Suppressor macrophage treated with lipopolysaccharide for 1 hour (primary cell): ENCODE results near the gene SPOCK1.
"Not testable (repeated sequence)": the region's sequence is repeated elsewhere in the genome, so short reads cannot be mapped to it uniquely, and the experiment has no call there.

Source experiments
- DNase-seq, 3 donors: peaks; one replicate each; pipeline ENCODE4 v3.0.0-alpha.2; 2020 to 2022

SPOCK1 gene

DNA sequence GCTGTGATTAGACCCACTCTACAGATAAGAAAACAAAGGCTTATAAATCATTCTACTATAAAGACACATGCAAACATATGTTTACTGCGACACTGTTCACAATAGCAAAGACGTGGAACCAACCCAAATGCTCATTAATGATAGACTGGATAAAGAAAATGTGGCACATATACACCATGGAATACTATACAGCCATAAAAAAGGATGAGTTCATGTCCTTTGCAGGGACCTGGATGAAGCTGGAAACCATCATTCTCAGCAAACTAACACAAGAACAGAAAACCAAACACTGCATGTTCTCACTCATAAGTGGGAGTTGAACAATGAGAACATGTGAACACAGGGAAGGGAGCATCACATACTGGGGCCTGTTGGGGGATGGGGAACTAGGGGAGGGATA lies 240.0 kb downstream of the SPOCK1 start:
- DNase-seq = not testable (repeated sequence)

DNA sequence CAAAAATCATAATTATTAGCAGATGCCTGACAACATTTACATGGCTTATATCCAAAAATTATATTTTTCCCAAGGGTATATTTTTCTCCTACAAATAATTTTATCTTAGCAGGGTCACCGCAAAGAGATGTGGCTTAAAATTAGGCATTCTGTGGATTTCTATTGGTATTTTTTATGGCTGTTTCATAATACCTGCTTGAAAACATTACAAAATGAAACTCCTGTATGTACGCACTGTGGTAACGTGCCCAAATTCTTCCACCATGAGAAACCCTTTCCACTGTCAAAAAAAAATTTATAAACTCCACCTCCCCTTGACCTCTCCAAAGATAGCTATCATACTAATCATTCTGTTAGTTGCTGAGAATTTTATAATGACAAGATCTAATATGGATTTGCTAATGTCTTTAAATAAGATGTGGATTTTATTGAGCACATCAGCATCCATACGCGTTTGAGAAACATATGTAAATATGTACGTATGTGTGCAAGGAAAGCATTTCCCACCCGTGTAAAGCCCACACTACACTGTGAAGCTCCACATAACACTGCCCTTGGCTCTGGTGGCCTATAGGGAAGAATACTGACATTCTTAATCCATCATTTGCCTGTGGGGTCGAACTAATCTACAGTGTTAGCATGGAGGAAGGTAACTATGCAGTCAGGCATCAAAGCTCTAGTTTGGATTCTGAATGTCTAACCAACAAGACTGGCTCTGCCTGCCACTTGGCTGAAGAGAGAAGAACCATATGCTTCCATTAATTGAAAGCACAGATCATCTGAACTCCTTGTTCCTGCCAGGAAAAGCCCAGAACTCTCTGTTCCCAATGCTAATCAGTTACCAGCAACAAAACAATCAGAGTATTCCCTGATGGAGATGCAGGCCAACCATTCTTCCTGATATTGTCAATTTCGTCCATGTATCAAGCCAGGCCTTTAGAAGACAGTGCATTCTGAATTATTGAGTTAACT lies 244.7 kb downstream of the SPOCK1 start:
- no peak for DNase-seq

DNA sequence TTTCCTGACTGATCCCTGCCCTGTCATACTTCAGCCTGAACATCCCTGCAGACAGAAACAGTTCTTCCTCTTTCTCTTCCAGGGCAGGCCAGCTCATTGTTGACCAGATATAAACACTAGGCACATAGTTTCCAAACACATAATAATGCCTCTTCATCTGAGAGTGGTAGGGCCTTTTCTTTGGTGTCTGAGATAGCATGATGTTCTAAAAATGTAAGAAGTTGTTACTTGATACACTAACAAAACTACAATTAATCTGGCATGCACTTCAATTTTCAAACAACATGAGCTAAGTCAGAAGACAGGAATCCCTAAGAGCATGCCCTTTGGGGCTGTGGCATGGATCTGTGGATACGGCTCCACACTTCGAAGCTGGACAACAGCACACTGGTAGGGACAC lies 246.6 kb downstream of the SPOCK1 start:
- DNase-seq = no peak

DNA sequence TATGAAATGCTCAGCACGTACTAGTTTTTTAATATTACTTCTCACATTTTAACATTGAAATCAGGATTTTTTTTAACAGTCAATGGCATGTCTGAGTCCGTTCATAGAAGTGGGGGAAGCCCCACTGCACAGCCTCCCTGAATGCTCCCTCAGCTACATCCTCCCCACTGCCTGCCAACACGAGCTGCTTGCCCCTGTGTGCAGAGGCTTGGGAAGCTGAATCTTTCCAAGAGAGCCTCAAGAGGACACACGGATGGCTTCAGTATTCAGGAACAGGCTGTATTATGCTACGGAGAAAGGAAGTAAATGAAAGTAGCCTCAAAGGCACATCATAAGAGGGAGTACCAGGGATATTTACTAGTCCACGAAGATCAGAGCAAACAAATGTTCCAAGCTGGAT lies 248.7 kb downstream of the SPOCK1 start:
- DNase-seq = no peak

DNA sequence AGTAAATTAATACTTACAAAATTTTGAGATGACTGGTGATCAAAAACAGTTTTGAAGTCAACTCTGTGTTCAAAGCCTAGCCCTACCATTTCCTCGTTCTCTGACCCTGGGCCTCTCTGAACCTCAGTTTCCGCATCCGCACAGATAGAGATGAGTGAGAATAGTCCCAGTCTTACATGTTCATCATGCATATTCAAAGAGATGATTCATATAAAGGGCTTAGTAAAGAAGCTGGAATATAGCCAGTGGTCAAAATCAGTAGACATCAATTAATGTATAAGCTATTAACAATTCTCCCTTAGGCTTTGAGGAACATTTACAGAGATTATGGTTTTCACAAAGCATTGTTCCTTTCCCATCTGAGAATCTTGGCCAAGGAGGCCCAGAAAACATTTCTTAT lies 250.6 kb downstream of the SPOCK1 start:
- no peak for DNase-seq

DNA sequence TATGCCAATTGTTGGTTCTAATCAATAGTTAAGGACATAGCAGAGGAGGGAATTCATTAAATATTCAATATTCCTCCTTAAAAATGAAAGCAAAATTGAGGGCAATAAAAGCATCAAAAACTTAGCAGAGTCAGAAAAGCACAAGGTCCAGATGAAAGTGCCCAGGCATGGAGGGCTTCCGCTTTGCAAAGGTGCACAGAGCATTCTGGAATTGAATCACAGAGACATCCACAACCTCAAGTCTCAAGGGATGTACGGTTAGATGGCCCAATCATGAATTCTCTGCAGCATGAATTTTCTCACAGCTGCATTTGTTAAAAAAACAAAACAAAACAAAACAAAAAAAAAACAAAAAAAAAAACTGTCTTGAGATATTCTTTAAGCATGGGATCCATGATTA lies 253.7 kb downstream of the SPOCK1 start:
- no peak for DNase-seq

DNA sequence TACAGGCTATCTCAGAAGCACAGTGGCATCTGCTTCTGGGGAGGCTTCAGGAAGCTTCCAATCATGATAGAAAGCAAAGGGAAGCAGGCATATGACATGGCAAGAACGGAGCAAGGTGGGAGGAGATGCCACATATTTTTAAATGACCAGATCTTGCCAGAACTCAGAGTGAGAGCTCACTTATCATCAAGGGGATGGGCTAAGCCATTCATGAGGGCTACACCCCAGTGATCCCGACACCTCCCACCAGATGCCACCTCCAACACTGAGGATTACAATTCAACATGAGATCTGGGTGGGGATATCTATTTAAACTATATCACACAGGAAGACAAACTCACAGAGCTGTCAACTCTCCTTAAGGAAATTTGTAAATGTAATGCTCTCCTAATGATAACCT lies 258.8 kb downstream of the SPOCK1 start:
- DNase-seq = no peak

DNA sequence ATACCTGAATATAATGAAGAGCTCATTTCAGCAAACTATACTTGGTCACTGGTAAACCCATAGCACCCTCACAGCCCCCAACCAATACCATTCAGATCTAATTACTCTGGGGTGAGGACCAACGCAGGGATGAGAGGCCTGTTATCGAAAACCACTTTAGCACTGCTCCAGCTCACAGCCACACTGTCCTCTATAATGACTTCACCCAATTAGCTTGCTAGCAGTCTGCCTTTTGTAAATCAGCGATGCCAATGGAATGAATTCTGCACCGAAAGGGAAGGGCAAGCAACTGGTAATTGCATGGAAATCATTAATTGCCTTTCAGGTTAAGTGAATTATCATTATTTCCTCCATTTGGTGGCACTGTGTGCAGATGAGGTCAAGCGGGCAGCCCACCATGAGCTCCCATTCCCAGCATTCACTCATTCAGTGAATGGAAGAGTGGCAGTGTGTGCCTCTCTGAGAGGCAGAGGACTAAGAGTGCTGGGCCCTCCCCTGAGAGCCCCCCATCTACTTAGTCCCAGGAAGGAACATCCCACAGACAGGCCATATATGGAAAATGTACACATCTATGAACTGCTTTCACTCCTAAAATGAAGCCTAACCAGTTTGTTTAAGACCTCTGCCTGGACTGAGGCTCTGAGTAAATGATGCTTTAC lies 262.1 kb downstream of the SPOCK1 start:
- no peak for DNase-seq

DNA sequence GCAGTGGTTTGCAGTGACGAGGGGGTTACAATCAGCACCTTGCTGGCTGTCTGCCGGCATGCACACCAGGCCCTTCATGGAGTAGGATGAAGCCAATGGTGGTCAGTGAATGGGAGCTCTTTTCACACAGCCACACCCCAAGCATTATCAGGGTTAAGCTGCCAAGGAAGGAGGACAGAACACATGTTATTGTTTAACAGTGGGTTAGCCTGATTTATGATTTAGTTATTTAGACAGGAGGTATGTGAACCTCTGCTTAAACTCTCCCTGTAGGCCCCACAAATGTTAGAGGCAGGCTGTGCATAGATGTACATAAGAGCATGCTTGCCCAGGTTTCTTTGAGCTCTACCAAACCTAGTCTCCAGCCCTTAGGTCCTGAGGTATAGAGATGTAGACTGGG lies 262.9 kb downstream of the SPOCK1 start:
- DNase-seq = no peak

DNA sequence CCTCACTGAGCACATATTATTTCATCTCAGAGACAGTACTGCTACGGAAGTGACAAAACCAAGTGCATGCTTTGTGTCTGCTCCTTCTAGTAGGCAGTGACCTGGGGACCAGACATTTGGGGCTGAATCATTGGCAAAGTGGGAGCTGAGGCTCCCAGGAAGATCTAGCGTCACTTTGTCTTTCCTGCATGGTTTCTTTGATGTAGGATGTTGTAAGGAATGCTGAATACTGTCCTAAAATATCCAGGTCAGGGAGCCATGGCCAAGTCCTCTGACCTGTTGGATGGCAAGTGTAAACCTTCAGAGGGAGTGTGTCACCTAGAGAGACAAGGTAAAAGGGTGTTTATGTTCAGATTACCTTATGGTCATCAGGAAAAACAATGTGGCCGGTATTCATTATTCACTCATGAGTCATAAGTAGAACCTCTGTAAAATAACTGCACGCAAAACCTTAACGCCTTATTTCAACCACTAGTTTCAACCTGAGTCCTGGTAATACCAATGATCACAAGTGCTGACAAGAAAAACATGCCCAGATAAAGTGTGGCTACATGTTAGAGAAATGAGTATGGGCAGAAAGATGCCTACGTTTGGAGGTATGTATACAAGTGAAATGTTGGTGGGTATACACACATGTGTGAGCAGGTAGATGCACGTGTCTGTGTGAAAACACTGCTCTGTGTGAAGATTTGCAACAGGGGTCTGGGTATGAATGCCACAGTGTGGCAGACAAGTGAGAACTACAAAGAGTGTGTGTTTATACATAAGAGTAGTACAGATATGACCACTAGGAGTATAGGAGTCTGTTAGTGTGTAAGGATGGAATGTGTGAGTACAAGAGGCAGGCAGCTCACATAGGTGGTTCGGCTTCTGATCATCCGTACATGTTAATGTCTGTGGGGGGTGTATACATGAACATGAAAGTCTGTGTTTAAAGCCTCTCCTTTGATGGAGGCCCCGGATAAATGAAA lies 263.9 kb downstream of the SPOCK1 start:
- no peak for DNase-seq

DNA sequence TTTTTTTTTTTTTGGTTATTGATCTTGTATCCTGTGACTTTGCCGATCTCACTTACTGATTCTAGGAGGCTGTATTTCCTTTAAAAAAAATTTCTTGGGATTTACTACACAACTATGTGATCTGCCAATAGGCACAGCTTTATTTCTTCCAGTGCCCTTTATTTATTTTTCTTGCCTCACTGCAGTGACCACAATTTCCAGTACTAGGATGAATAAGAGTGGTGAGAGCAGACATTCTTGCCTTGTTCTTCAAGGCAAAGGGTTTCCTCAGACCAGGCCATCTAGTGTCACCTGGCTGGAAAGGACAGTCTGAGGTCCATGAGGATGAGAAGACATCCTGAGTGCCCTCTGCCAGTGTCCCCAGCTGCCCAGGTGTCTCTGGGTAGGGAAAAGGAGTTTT lies 265.4 kb downstream of the SPOCK1 start:
- no peak for DNase-seq

DNA sequence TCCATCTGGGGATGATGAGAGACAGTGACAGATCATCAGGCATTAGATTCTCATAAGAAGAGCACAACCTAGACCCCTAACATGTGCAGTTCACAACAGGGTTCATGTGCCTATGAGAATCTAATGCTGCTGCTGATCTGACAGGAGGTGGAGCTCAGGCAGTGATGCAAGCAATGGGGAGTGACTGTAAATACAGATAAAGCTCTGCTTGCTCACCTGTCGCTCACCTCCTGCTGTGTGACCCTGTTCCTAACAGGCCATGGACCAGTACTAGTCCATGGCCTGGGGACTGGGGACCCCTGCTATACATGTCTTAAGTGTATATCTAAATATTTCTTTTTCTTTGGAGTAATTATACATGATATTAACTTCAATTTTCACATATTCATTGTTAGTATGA lies 265.8 kb downstream of the SPOCK1 start:
- DNase-seq = not testable (repeated sequence)

DNA sequence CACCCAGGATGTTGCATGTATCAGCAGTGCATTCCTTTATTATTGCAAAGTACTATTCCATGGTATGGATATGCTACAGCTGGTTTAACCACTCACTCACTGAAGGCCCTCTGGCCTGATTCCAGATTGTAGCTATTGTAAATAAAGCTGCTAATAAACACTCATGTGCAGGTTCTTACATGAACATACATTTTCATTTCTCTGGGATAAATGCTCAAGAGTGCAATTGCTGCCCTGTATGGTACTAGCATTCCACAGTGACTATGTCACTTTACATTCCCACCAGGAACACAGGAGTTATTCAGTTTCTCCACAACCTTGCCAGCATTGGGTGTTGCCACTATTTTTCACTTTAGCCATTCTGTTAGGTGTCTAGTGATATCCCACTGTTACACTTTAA lies 267.6 kb downstream of the SPOCK1 start:
- DNase-seq = no peak

DNA sequence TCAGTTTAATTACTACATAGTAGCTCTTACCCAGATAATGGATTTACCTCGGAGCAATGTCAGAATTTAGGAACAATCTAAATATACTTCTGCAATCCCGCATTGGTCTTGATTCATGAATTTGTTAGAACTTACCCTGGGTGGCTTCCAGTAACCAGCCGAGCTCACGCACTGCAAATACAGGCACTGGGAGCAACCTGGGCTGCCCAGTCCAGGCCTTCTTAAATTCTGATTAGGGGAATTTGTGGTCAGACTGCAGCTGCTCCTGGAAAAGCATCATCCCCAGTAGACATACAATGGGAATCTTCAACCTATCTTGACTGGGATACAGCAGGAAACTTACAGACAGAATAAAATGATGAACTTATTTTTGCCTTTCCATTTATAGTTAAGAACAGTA lies 270.3 kb downstream of the SPOCK1 start:
- no peak for DNase-seq

DNA sequence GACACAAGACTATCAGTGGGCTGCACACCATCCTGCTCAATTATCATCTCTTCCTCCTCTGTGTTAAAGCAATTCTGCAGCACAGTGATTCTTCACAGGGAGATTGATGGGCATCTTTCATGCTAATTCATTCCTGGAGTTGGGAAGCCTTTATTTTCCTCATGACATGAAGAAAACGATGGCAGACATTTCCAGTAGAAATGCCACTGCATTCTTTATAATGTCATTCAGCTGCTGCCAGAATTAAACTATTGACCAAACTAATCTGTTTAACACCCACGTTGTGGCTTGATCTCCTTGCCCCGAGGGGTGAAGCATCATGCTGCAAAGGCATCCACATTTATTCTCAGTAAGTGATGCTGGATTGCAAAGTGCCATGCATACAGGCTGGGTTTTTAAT lies 273.0 kb downstream of the SPOCK1 start:
- no peak for DNase-seq

DNA sequence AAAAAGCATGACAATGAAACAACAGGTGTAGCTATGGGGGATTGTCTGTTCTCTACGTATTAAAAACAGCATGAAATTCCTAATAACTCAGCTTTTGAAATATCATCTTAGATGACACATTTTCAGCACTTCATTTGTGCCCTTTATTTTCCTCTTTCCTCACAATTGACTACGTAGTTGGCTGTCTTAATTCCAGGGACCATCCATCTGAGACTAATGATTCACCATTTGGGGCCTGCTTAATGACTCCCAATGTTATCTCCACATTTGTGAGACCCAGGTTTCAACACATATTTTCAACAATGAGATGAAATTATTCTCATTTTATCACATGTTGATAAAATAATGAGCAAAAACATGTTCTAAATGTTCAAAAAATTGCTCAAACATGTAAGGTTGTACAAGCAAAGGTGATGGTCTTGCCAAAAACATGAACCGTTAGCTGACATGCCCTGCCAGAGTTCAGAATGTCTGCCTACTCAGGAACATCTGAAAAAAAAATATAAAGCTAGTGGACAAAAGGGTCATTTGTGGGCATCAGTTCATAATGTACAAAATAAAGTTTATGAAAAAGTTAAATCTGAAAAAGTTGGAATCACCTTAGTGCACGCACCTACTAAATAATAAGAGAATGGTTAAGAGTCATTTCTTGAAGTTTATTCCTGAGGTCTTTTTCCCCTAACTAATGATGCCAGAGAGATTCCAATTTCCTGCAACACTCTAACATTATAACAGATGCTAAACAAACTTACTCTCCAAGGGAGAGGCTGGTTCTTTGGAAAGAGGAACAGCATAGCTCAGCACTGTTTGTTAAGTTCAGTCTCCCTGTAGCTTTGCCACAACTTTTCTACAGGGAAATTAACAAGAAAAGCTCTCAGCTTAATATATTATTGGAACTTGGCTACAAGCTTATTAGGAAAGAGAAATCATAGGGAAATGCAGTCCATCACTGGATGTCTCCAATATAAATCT lies 275.5 kb downstream of the SPOCK1 start:
- DNase-seq = no peak

DNA sequence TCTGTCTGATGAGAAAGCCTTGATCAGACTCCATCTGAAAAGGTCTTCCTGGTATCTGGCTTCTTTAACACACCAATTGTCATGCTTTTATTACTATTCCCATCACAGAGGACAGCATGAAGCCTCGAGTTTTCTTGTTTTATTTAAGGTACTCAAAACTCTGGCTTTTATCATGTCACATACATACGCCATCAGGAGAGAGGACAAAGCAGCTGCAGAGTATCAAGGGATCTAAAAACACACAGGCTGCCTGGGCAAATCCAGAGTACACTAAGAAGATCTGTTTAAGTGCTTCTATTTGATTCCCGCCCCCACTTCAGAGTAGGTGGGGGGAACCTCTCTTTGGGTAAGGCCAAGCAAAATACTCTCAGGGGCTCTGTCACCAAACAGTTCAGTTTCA lies 277.2 kb downstream of the SPOCK1 start:
- DNase-seq = peak in 2 of 3 donors; percentile 0 to 3

DNA sequence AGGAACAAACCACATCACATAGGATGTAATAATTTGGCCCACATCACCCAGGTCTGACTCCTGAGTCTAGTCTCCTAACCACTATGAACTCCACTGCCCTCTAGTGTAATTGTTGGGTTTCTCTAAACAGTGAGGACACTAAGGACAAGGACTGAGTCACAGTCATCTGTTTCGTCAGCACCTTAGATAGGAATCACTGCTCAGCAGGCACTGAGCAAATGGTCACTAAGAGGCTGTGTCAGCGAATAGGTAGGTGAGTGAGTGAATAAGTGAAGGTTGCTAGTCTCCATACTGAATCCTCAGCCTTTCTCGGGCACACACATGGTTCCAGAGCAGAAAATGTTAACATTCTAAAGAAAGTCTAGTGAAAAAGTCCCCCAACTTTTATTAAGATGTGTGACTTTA lies 278.6 kb downstream of the SPOCK1 start:
- peak; percentile 58 to 62 (median 59) for DNase-seq

DNA sequence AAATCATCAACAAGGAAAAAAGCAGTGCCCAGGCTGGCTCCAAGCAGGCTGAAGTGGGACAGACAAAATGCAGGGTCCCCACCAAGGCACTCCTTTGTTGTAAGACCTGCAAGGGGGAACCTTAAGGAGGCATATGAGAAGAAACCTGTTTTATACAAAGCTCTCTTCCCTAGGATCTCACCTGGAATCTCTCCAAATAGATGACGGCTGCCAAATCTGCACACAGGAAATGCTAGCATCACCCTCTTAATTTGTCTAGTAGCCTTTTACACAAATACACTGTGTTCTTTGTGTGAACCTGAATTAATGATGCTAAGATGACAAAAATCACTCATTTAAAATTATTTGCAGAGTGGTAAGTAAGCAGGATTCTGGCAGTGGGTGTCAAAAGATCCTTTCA lies 280.2 kb downstream of the SPOCK1 start:
- DNase-seq = no peak

DNA sequence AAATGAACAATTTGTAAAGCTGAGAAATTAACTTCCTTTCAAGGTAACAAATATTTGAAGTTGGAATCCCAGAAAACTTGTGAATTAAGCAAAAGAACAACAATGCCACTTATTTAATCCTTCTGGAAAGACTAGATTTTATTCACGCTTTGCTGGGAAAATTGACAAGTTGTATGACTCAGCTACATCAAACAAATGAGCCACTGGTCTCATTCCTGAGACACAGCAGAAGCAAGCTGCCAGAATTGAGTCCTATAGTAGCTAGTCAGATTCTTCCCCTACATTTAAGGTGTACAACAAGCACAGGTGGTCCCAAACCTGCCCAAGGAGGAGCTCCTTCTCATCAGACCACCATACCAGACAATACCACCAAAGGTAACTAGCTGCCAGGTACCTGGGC lies 280.7 kb downstream of the SPOCK1 start:
- no peak for DNase-seq

DNA sequence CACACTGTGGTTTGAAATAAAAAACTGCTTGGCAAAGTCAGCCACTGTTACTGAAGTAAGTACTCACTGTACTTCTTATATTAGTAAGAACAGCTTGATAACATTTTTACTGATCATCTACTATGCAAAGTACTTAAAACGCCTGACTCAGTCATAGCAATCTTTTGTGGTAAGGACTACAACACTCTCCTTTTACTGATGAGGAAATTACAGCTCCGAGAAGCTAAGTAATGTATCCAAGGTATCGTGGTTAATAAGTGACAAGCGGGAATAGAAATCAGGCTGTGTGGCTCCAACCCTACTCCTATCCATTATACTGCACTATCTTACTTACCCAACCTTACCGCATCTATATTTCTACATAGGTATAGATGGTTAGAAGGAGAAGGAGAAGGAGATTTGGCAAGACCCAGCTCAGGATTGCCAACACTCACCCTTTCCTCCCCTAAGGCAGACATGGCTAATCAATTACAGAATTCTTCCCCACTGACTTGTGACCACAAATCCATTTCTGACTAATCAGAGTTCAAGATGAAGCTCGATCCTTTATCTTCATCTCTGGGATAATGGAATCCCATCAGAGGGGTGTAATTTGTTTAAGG lies 281.4 kb downstream of the SPOCK1 start:
- DNase-seq = no peak
